C4-2B (cell line): ENCODE data around the gene CYLD.

Experiments used
- H3K27ac ChIP-seq: fragments of 450-650 bp; 2 replicates; pipeline ENCODE4 v1.5.1; 2017
- ZFX ChIP-seq: fragments of 450-650 bp; IDR thresholded peaks from 2 replicates; pipeline ENCODE4 v1.6.1; 2017
- TF ChIP-seq, protein P1 (sequence below): fragments of 450-650 bp; conservative IDR thresholded peaks from 2 replicates; pipeline ENCODE4 v1.5.1; 2017; ENCODE audit warnings: mild to moderate bottlenecking

The CYLD gene

DNA sequence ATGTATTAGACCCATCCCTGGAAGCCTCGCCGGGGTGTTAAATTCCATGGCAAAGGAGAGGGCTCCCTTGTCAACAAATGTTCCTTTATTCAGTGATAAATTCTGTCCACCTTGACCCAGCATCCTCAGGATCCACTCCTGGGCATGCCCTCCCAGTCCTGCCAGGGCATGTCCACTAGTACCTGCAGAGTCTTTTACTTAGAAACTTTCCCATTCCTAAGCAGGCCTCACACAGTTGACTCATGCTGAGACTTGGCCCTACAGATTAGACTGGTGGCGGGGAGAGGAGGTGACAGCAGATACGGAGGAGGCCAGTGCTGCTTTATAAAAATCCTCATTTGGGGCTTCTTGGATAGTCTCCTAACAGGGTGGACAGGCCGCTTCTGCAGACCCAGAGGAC, 88.8 kb downstream of the CYLD start:
- H3K27ac ChIP-seq = no peak overlapping the region
- TF ChIP-seq ZFX = no peak
- TF ChIP-seq, protein P1, sequence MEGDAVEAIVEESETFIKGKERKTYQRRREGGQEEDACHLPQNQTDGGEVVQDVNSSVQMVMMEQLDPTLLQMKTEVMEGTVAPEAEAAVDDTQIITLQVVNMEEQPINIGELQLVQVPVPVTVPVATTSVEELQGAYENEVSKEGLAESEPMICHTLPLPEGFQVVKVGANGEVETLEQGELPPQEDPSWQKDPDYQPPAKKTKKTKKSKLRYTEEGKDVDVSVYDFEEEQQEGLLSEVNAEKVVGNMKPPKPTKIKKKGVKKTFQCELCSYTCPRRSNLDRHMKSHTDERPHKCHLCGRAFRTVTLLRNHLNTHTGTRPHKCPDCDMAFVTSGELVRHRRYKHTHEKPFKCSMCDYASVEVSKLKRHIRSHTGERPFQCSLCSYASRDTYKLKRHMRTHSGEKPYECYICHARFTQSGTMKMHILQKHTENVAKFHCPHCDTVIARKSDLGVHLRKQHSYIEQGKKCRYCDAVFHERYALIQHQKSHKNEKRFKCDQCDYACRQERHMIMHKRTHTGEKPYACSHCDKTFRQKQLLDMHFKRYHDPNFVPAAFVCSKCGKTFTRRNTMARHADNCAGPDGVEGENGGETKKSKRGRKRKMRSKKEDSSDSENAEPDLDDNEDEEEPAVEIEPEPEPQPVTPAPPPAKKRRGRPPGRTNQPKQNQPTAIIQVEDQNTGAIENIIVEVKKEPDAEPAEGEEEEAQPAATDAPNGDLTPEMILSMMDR = no peak

DNA sequence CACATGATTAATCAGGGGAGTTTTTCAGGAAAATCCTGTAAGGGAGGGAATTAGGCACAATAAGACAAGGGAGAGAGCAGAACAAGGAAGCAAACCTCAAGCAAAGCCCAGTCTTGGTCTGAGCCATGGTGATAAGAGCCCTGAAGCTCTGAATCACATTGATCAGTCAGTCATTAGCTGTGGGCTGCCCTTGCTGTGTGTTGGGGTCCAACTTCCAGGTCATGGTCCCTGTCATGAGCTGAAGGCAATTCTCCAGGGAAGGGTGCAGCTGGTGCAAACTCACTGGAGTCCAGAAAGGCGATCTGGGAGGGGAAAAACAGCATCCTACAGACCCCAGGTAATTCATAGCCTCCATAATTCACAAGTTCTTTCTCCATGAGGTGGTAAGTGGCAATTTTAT, 89.9 kb downstream of the CYLD start:
- TF ChIP-seq, protein P1 = no peak
- TF ChIP-seq ZFX = no peak
- H3K27ac ChIP-seq = no peak overlapping the region

DNA sequence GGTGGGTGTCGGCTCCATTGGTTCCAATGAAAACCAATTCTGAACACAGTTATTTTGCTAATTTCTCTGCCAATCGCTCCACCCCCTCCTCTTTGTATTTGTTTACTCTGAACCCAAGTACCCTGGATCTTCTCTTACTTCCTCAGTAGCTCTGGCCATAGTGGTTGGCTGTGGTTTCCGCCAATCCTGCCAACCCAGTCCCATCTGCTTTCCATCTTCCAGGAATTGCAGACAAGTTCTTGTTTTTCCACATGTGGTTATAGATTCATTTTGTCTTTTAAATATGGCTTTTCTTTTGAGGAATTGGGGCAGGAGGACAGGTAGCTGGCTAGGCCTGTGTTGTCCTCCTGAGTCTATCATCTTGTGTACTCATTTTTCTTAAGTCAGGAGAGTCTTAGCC, 92.0 kb downstream of the CYLD start:
- TF ChIP-seq, protein P1 = no peak
- no peak for TF ChIP-seq ZFX

DNA sequence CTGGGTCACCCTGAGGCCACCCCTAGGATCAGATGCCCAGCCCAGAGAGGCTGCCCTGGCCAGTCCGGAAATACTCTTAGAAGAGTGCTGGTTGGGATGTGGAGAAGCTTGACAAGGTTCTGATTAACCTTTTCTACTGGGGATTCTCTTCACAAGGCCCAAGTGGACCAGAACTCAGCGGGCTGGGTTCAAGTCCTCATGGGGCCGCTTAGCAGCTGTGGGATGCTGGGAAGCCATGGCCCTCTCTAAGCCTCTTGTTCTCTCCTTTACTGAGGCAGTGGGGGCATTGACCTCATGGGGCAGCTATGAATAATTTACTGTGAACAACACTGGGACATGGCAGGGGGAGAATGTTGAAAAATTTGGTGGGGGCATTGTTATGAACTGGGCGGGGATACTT, 92.8 kb downstream of the CYLD start:
- no peak overlapping the region for H3K27ac ChIP-seq

More for the DNA sequence above, 92.0 kb downstream of the CYLD start:
- no peak overlapping the region for H3K27ac ChIP-seq

DNA sequence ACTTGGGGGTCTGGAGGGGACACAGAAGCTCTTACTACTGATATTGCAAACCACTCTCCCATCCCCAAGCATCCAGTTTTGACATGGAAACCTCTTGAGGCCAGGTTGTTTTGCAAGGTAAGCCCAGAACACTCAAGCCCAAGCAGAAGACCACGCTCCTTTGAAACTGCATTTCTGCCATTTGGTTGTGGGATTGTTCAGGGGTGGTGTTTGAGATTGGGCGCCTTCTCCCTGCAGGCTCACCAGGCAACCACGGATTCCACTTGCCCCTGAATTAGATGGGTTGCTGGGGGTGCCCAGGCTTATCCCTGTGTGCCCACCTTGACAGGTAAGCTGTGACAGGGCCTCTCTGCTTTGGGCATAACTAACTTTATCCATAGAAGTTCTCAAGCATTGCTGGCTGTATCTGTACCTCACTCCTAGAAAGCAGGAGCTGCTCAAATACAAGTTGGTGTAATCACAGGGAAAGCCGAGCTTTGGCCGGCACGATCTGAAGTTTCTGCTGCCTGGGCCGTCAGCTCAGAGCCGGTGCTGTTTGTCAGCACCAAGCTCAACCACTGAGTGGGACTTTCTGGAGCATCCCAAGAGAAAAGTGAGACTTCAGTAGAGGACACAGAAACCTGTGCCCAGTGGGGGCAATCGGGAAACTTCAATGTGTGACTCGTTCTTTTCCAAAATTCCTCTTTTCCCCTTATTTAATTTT, 93.6 kb downstream of the CYLD start:
- H3K27ac ChIP-seq = no peak overlapping the region

More for the DNA sequence above, 92.8 kb downstream of the CYLD start:
- TF ChIP-seq, protein P1 = no peak
- no peak for TF ChIP-seq ZFX

DNA sequence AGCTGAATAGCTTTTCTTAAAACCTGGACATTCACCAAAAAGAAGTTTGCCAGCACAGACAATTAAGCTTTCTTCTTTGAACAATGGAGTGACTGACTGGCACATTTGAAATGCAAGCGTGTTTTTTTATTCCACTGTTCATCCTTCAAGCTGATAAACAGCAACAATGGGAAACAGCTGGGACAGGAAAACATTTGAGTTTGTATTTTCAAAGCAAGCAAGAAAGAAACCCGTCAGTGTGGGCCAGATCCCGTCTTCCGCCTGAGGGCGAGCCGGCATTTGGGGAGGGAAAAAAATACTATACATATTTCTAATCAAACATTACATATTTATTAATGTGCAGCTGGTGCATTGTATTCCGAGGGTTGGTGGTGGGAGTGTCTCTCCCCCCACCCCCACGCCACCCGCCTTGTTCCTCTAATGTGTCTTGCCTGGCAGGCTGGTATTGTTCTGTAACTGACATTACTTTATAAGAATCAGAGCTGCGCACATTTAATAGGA, 94.3 kb downstream of the CYLD start:
- no peak for TF ChIP-seq ZFX
- TF ChIP-seq, protein P1 = no peak

More for the DNA sequence above, 93.6 kb downstream of the CYLD start:
- TF ChIP-seq, protein P1 = no peak

DNA sequence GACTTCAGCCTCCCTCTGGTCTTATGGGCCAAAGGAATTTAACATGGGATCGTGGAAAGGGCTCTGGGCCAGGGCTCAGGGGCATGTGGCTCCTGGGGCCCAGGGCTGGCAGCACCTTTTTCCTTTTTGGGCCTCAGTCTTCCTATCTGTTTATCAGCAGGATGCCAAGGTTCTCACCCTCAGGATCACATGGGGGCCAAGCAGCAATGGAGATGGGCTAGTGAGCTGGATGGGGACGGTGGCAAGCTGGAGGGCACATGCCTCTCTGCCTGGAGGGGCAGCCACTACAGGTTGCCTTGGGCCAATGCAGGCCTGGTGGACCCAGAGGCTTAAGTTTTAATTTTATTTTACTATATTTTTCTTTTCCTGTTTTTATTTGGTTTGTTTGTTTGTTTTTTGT, 95.4 kb downstream of the CYLD start:
- TF ChIP-seq, protein P1 = no peak
- TF ChIP-seq ZFX = no peak
- no peak overlapping the region for H3K27ac ChIP-seq

More for the DNA sequence above, 94.3 kb downstream of the CYLD start:
- no peak overlapping the region for H3K27ac ChIP-seq
